HG03095 (cell line): ENCODE results near the gene LRP2BP.
"Not testable (repeated sequence)": the region's sequence is repeated elsewhere in the genome, so short reads cannot be mapped to it uniquely, and the experiment has no call there.

Experiments used
- ATAC-seq: cut with Tn5 transposase; IDR thresholded peaks from one replicate; pipeline ENCODE4 v1.9.1; 2021; ENCODE audit warnings: moderate library complexity; ENCODE audit not compliant: unreplicated experiment

Gene LRP2BP

DNA sequence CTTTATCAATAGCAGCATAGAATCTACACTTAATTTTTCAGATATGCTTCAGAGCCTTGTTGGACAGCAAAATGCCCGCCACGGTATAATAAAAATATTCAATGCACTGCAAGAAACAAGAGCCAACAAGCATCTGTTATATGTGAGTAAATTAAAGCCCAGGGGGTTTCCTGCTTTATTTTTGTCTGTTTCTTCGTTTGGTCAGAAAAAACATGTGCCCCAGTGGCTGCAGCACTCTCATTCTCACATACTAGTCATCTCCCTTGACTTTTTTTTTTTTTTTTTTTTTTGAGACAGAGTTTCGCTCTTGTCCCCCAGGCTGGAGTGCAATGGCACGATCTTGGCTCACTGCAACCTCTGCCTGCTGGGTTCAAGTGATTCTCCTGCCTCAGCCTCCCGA, 33.2 kb downstream of the LRP2BP start:
- not testable (repeated sequence) for ATAC-seq

- ATAC-seq: no peak
These were observed 33.9 kb downstream of the LRP2BP start for GRCh38 chr4:185361872-185362271.

- no peak for ATAC-seq
These were observed 35.8 kb downstream of the LRP2BP start for GRCh38 chr4:185359767-185360446.

DNA sequence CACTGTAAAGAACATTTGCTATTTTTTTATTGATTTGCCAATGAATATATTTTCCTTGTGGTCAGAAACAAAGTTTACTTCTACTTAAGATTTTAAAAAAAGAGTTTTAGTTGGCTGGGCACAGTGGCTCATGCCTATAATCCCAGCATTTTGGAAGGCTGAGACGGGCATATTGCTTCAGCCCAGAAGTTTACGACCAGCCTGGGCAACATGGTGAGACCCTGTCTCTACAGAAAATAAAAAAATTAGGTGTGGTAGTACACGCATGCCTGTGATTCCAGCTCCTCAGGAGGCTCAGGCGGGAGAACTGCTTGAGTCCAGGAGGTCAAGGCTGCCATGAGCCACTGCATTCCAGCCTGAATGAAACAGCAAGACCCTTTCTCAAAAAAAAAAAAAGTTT, 36.8 kb downstream of the LRP2BP start:
- no peak for ATAC-seq

DNA sequence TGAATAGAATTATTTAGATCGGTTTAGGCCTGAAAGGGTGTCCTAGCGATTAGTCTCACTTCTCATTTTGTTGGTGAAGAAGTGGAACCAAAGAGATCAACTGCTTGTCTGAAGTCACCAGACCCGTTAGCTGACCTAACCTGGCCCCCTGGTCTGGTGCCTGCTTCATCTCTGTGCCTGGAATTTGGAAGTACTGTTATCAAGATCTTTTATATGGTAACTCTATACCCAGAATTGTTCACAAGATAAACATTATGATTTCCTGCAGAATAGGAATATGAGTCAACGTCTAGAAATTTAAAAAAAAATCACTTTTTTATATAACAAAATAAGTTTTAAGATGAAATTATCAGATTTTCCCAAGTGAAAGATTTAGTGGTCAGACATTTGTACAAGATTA, 37.2 kb downstream of the LRP2BP start:
- no peak for ATAC-seq

DNA sequence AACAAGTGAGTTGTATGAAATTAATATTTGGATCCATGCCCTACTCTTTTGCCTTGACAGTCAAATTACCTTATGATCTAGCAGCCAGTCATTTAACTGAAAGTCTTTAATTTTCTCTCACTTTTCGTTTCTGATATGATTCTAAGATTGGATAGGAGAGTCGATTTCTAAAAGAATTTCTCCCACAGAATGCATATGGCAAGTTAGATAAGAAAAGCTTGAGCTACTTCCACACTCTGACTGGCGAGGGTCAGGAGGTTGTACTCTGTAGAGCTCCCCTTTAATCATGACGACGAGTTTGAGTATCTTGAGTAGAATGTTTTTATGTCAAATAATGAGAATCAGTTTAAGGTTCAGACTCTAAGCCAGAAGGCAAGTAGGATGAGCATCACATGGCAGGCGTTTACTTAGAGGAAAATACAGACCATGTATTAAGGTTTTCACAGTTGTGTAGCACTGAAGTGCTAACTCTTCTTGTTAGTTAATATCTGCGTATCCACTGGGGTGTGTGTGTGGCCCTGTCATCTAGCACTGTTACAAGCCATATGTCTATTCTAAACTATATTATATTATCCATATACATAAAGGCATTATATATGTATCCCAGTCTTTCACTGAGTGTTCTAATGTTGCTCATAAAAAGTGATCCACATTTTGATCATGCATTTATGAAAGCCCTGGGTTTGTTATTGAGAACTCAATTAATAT, 37.8 kb downstream of the LRP2BP start:
- ATAC-seq: no peak

- no peak for ATAC-seq
These were observed 38.5 kb downstream of the LRP2BP start for GRCh38 chr4:185357211-185357610.

- no peak for ATAC-seq
These were observed 43.0 kb downstream of the LRP2BP start for GRCh38 chr4:185352741-185353140.

DNA sequence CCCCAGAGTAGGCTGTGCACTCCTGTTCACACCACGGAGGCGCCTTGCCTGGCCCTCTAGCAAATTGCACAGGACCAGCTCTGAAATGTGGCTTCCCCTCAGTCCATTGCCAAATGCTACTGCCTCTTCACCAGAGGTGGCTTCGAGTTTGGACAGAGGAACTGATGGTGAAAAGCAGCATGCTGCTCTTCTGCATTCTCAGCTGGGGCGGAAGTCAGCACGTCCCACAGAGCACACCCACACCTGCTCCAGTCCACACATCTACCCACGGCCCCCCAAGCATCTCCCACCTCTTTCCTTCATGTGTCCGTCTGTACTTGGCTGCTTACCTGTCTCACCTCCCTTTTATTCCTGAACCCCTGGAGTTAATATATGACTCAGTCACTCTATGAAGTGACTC, 43.5 kb downstream of the LRP2BP start:
- no peak for ATAC-seq

GRCh38 chr4:185351691-185352090, 44.0 kb downstream of the LRP2BP start:
- no peak for ATAC-seq

GRCh38 chr4:185346975-185347601, 48.6 kb downstream of the LRP2BP start:
- no peak for ATAC-seq

DNA sequence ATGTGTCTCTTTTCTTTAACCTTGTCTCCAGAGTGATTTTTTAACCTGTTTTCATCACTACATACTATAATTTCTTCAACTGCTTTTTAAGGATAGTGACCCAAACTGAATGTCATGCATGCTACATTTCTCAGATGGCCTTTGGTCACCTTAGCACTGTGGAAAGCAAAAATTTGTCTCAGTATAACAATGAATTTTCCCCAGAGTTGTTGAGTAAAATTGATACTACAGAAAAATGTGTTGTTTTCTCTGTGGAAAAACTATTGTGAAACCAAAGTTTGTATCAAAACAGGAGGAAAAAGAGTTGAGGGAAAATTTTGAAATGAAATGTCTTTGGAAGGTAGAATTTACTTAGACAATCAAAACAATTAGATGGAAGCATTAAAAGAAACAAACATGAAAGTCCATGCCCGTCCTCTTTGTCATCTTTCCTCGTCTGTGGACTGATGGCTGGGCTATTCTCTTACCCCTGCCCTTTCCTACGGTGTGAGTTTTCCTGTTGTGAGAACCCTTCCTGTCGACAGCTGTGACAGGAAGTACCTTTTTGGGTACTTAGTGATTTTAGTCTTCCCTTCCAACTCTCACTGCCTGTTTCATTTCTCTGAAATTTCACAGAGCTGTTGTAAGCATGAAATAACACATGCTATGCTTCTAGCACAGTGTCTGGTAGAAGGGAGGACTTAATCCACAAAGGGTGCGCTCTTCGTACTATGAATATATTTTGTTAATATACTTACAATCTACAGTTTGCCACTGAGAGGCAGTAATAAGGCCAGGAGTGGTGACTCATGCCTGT, 50.8 kb downstream of the LRP2BP start:
- ATAC-seq: peak; percentile 56

DNA sequence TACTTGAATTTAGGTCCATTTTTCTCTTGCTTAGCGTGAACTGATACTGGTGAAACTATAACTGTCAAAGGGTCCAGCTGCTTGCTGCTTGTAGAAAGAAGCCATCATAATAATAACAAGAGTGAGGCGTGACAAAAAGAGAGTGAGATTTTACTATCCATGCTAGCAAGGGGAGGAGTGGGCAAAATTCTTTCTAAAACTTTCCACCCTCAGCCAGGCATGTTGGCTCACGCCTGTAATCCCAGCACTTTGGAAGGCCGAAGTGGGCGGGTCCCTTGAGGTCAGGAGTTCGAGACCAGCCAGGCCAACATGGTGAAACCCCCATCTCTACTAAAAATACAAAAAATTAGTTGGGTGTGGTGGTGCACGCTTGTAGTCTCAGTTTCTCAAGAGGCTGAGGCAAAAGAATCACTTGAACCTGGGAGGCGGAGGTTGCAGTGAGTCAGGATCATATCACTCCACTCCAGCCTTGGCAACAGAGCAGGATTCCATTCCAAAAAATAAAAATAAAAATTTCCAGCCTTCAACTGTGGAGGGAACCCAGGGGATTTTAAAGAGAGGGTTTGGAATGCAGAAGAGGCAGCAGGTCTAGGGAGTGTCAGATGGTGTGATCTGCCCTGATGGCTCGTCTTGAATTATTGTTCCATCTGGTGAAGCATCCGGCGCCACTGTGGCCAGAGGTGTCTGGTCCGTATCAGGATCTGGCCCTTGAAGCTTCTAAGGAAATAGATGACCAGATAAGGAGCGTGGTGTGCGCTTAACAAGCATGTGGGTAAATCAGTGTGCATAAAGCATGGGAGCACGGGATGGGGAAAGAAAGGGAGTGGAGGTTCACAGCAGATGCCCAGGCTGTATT, 51.8 kb downstream of the LRP2BP start:
- ATAC-seq: no peak

- ATAC-seq: peak; percentile 68
These were observed 53.9 kb downstream of the LRP2BP start for GRCh38 chr4:185341841-185342240.

DNA sequence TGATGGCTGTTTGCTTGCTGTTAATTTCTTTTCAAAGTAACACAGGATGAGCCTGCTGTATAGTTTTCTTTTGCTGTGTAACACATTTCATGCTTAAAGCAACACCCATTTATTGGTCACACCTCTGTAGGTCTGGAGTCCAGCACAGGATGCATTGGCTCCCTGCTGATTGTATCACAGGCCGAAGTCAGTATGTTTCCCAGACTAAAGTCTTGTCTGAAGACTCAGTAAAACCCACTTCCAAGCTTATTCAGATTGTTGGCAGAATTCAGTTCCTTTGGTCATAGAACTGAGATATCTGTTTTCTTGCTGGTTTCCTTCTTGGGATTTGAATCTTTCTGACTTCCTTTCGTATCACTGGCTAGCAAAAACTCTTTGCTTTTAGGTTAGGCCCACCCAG, 54.3 kb downstream of the LRP2BP start:
- ATAC-seq: peak; percentile 2

DNA sequence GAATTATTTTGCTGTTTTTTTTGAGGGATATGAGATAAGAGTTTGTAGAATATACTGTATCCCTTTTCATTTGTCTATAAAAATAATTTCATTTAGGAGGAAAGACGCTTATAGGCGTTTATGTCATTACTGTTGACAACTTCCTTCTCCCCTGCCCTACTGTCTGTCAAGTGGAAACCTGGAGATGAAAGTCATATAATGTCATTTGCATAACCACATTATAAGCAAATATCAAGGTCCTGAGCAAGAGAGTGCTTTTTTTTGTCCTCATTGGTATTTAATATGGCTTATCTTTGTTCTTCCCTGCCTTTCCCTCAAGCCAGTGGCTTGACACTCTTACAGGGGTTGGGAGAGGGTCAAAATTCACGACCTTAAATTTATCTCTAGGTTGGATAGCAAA, 55.8 kb downstream of the LRP2BP start:
- no peak for ATAC-seq

GRCh38 chr4:185335579-185335978, 60.1 kb downstream of the LRP2BP start:
- ATAC-seq: no peak

DNA sequence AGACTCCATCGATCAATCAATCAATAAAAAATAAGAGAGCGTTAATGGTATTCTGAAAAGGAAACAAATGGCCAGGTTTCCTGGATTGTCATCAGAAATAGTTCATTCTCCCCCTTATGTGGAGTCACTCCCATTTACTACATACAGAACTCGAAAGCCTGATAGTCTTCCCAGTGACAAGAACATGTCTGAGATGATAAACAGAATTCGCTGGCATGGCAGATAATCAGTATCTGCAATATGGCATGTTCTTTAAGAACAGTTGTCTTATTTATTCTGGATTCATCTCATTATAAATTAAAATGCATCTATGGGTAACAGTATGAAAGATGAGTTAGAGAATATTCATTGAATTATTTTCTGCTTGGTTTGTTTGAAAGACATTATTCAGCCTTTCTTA, 61.4 kb downstream of the LRP2BP start:
- ATAC-seq: no peak

DNA sequence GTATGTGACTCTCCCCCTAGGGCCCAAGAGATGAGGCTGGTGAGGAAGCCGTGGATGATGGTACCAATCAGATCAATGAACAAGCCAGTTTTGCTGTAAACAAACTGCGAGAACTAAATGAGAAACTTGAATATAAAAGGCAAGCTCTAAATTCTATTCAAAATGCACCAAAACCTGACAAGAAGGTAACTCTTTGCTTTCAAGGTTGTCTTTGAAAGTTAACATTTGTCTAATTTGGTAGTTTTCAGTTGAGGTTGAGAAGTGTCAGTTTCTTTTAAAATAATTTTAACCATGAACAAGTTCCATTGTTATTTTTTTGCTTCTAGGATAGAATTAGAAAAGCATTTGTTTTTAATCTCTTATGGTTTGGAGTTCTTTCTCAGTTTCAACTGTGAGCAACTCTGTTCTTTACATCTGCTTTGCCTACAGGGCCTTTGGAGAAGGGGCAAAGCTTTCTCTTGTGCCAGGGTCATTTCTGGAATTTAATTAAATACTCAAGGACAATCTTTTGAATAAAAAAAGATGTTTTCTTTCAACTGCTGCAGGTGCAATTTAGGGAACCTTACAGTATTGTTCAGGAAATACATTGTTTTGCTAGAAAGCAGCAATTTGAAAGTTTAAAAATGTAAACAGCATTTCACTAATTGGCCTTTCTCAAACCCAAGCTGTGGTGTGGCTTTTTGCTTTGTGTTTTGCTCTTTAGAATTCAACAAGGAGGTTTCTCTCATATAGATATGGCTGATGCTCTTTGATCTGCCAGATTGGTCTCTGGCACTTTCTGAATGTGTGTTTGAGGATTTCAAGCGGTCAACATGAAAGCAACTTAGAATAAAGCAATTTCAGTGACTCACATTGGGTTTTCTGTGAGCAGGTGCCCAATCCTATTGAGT, 62.9 kb downstream of the LRP2BP start:
- ATAC-seq: peak; percentile 78
